ENCODE data around the gene GGA1. TPM values are rescaled to one million over a fixed set of nuclear protein-coding genes. Genes with fewer than 3 reads are reported as not detected.
A peak's percentile ranks its signal among the peaks of the same experiment; 100 is the strongest.

The GGA1 gene
- total RNA-seq, 1 donor from 2014 or later: 80.2 TPM

GRCh38 chr22:37570661-37570976 is 38.0 kb upstream of the GGA1 start:
- Mint-ChIP-seq H3K9me3 (no peaks in the 10 kb centered on the region), H3K27me3 (no peaks in the 10 kb centered on the region), H3K27ac (peak overlapping the region; percentile 48), H3K36me3 (no peaks in the 10 kb centered on the region), H3K4me1 (ENCODE audit: unreplicated experiment) (peaks cover 22% of the 10 kb centered on the region), H3K4me3 (no peak overlapping the region)
- DNase-seq (ENCODE audit: extremely low spot score, unreplicated experiment): no peak
- no peak for TF ChIP-seq CTCF (conservative IDR thresholded peaks at IDR 0.05)

DNA sequence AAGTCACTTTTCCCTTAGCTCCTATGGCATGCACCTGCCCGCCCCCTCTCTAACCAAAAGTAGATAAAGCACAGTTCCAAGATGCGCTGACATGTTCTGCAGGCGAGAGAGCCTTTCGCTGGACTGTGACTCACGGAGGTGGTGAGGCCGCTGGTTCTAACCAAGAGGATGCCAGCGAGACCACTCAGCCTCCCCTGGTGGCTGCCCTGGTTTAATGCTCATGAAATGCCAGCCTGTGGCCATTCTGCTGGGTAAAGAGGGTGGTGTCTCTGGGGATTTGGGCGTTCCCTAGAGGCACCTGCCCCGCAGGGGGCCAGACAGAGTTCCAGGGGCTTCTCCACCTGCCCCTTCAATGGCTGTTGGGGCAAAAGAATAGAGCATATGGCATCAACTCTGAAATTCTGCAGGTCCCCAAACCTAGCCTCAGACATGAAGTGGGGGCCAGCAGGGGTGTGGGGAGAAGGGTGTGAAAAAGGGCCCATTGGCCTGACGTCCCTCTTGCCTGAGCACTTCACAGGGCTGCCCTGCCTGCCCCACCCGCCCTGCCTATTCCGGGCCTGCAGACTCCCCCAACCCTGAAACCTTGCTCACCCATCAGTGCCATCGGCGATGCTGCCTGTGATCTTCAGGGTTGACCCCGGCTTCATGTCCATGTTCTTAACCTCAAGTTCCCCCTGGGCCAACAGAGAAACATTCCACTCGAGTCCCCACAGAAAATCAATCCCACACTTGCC is 37.2 kb upstream of the GGA1 start:
- Mint-ChIP-seq H3K4me3 (no peak overlapping the region), H3K9me3 (no peaks in the 10 kb centered on the region), H3K36me3 (no peaks in the 10 kb centered on the region), H3K4me1 (ENCODE audit: unreplicated experiment) (peaks cover 22% of the 10 kb centered on the region), H3K27me3 (no peaks in the 10 kb centered on the region), H3K27ac (peak overlapping the region; percentile 56)
- DNase-seq (ENCODE audit: extremely low spot score, unreplicated experiment): no peak
- TF ChIP-seq CTCF (conservative IDR thresholded peaks at IDR 0.05): no peak

- Mint-ChIP-seq H3K4me1 (ENCODE audit: unreplicated experiment) (peaks cover 21% of the 10 kb centered on the region), H3K27me3 (no peaks in the 10 kb centered on the region), H3K27ac (peak overlapping the region; percentile 56), H3K36me3 (no peaks in the 10 kb centered on the region), H3K9me3 (no peaks in the 10 kb centered on the region), H3K4me3 (no peak overlapping the region)
- TF ChIP-seq CTCF (conservative IDR thresholded peaks at IDR 0.05): no peak
- no peak for DNase-seq (ENCODE audit: extremely low spot score, unreplicated experiment)
Observed at GRCh38 chr22:37571992-37572373, 36.7 kb upstream of the GGA1 start.

GRCh38 chr22:37575490-37576003 is 33.1 kb upstream of the GGA1 start:
- DNase-seq (ENCODE audit: extremely low spot score, unreplicated experiment): no peak
- Mint-ChIP-seq H3K9me3 (no peaks in the 10 kb centered on the region), H3K36me3 (no peaks in the 10 kb centered on the region), H3K4me1 (ENCODE audit: unreplicated experiment) (peaks cover 5% of the 10 kb centered on the region), H3K27me3 (no peaks in the 10 kb centered on the region), H3K27ac (no peak overlapping the region), H3K4me3 (no peak overlapping the region)
- TF ChIP-seq CTCF (conservative IDR thresholded peaks at IDR 0.05): no peak

GRCh38 chr22:37578002-37578401 is 30.6 kb upstream of the GGA1 start:
- DNase-seq (ENCODE audit: extremely low spot score, unreplicated experiment): no peak
- Mint-ChIP-seq H3K4me1 (ENCODE audit: unreplicated experiment) (no peaks in the 10 kb centered on the region), H3K27me3 (no peaks in the 10 kb centered on the region), H3K4me3 (no peak overlapping the region), H3K36me3 (no peaks in the 10 kb centered on the region), H3K9me3 (no peaks in the 10 kb centered on the region), H3K27ac (no peak overlapping the region)
- TF ChIP-seq CTCF (conservative IDR thresholded peaks at IDR 0.05): no peak
